COLO829 (cell line): Measurements from ENCODE around the gene NEK11.
A peak's percentile ranks its signal among the peaks of the same experiment; 100 is the strongest.
"Not testable (repeated sequence)": the region's sequence is repeated elsewhere in the genome, so short reads cannot be mapped to it uniquely, and the experiment has no call there.

Experiments used
- DNase-seq: peaks from one replicate; pipeline ENCODE4 v3.0.0; 2012; ENCODE audit warnings: low spot score

The NEK11 gene

GRCh38 chr3:131038326-131038725 is 11.6 kb downstream of the NEK11 start:
- no peak for DNase-seq

GRCh38 chr3:131042271-131042985 is 15.8 kb downstream of the NEK11 start:
- not testable (repeated sequence) for DNase-seq

- no peak for DNase-seq
Measured at GRCh38 chr3:131047582-131047981, 20.9 kb downstream of the NEK11 start.

GRCh38 chr3:131048030-131048429 is 21.4 kb downstream of the NEK11 start:
- no peak for DNase-seq

- no peak for DNase-seq
Measured at GRCh38 chr3:131050001-131050400, 23.3 kb downstream of the NEK11 start.

GRCh38 chr3:131053043-131053859 is 26.6 kb downstream of the NEK11 start:
- no peak for DNase-seq

GRCh38 chr3:131067983-131068382 is 41.3 kb downstream of the NEK11 start:
- DNase-seq = no peak

- peak; percentile 37 for DNase-seq
Measured at GRCh38 chr3:131072099-131072559, 45.5 kb downstream of the NEK11 start.

GRCh38 chr3:131072845-131073244 is 46.2 kb downstream of the NEK11 start:
- peak; percentile 70 for DNase-seq

- DNase-seq = no peak
Measured at GRCh38 chr3:131075632-131076328, 49.1 kb downstream of the NEK11 start.

GRCh38 chr3:131077904-131078303 is 51.2 kb downstream of the NEK11 start:
- no peak for DNase-seq

- DNase-seq = no peak
Measured at GRCh38 chr3:131079086-131079485, 52.4 kb downstream of the NEK11 start.

GRCh38 chr3:131081224-131081623 is 54.5 kb downstream of the NEK11 start:
- DNase-seq = no peak

- DNase-seq = no peak
Measured at GRCh38 chr3:131082246-131082645, 55.6 kb downstream of the NEK11 start.

- DNase-seq = no peak
Measured at GRCh38 chr3:131082871-131083863, 56.5 kb downstream of the NEK11 start.

GRCh38 chr3:131091768-131092167 is 65.1 kb downstream of the NEK11 start:
- no peak for DNase-seq

- no peak for DNase-seq
Measured at GRCh38 chr3:131107637-131108433, 81.2 kb downstream of the NEK11 start.

GRCh38 chr3:131109156-131109555 is 82.5 kb downstream of the NEK11 start:
- DNase-seq = no peak

- DNase-seq = no peak
Measured at GRCh38 chr3:131110087-131110486, 83.4 kb downstream of the NEK11 start.

- no peak for DNase-seq
Measured at GRCh38 chr3:131114256-131114655, 87.6 kb downstream of the NEK11 start.

GRCh38 chr3:131125684-131126083 is 99.0 kb downstream of the NEK11 start:
- DNase-seq = no peak
